GM19438 (cell line): ENCODE measurements around the gene ERCC4.

Experiments
- ATAC-seq: cut with Tn5 transposase; IDR thresholded peaks from one replicate; pipeline ENCODE4 v1.9.1; 2021; ENCODE audit warnings: low read depth; ENCODE audit not compliant: unreplicated experiment

Gene ERCC4

DNA sequence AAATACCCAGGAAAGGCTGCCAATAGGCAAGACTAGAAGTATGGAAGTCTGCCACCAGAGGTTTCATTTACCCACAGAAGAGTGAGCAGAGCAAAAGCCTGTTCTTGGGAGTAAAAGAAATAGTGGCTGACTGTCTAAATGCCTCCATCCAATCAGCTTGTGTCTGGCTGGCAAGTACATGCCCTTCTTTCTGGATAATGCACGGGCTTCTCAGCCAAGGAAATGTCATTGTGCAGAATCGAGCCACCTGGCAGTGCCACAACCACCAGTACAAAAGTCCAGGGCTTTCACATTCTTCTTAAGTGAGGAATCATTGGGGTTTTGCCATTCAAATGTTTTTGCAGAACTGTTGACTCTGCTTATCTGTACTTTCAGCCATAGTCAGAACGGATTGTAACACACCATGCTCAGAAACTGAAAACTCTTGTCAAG, 10.1 kb upstream of the ERCC4 start:
- ATAC-seq, result no peak

- ATAC-seq, result no peak
Observed at GRCh38 chr16:13911306-13911705, 8.6 kb upstream of the ERCC4 start.

- no peak for ATAC-seq
Observed at GRCh38 chr16:13911871-13912270, 8.1 kb upstream of the ERCC4 start.

DNA sequence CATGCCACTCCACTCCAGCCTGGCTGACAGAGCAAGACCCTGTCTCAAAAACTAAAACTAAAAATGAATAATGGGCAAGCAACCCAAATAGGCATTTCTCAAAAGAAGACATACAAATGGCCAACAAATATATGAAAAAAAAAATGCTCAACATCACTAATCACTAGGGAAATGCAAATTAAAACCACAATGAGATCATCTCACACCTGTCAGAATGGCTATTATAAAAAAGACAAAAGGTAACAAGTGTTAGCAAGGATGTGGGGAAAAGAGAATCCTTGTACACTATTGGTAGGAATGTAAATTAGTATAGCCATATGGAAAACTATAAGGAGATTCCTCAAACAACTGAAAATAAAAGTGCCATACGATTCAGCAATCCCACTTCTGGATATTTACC, 7.1 kb upstream of the ERCC4 start:
- no peak for ATAC-seq

DNA sequence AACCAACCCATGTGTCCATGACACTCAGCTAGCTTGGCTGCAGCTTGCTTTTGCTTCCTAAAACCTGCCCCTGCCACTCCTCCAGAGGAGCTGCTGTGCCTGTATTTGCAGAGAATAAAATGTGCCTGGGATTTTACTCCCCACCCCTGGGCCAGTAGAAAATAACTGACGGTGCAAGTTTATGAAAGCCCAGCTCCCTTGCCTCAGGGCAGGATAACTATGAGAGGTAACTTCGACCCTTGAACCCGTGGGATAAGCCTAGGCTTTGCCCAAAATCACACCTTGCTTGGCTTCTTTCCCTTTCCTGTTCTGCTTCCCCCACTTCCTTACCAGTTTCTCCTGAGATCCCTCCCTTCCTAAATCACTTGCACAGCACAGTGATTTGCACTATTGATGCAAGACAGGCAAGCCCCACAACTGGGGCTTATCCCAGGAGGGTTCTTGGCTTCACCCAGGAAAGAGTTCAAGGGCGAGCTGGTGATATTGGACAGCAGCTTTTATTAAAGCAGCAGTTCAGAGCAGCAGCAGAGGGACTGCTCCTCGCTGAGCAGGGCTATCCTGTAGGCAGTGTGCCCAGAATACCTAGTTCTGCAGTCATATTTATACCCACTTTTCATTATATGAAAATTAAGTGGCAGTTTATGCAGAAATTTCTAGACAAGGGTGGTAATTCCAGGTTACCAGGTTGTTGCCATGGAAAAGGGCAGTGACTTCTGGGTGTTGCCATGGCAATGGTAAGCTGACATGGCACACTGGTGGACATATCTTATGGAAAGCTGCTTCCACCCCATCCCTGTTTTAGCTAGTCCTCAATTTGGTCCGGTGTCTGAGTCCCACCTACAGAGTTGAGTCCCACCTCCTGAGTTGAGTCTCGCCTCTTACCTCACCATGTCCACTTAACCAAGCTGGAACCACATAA, 6.3 kb upstream of the ERCC4 start:
- ATAC-seq, result no peak

- no peak for ATAC-seq
Observed at GRCh38 chr16:13915033-13915635, 4.8 kb upstream of the ERCC4 start.

DNA sequence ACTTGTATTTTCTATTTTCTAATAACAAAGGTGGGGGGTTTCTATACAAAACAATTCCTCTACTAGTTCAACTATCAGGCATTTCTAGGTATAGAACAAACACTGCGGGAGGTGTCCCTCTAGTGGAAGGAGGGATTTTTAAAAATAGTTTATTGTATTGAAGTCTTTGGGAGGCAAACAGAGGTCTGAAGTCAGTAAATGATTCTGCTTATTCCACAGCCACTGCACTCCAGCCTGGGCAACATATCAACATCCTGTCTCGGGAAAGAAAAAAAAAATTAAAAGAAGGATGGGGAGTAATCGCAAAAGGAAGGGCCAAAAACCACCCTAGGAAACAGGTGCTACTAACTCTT, 648 bp upstream of the ERCC4 start:
- ATAC-seq, result no peak

DNA sequence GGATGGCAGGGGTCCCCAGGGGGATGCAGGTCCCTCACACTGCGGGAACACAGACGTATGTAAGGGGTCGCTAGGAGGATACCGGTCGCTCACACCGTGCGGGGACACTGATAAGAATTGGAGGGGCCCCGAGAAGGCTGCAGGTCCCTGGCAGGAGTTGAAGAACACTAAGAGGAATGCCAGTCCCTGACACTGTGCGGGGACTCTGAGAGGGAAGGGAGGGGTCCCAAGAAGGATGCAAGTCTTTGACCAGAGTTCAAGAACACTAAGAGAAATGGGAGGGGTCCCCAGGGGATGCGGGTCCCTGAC, 510 bp downstream of the ERCC4 start:
- no peak for ATAC-seq

GRCh38 chr16:13921328-13921727, 1.4 kb downstream of the ERCC4 start:
- no peak for ATAC-seq

GRCh38 chr16:13923703-13924298, 3.8 kb downstream of the ERCC4 start:
- ATAC-seq, result no peak

GRCh38 chr16:13926464-13926863, 6.5 kb downstream of the ERCC4 start:
- ATAC-seq, result no peak

DNA sequence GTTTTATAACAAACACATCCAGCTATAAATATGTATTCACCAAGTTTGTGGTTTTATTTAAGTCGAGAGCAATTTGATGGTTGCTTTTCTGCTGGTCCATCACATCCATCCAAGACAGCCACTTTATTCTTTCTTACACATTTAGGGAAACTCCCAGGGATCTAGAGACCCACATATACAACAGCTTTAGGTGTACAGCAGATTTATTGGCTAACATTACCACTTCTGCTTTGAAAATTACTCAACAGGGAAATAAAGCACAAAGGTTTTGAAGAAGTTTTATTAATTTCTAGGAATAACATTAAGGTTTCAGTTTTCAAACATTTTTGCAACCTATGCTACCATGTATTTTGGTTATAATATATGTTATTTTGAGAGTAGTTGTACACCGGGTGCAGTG, 6.9 kb downstream of the ERCC4 start:
- ATAC-seq, result no peak

- ATAC-seq, result no peak
Observed at GRCh38 chr16:13928646-13929045, 8.7 kb downstream of the ERCC4 start.

DNA sequence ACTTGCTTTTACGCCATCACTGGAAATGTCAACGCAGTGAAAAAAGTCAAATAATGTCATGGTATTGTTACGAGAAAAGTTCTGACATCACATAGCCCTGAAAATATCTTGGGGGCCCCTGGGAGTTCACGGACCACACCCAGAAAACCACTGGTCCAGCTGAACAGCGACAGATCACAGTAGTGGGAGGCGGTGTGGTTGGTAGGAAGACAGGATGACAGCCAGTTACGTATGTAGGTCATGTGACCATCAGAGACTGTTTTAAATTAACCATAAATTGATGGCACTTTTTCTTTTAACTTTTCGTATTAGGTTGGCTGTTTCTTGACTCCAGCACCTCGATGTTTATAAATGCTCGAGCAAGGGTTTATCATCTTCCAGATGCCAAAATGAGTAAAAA, 11.9 kb downstream of the ERCC4 start:
- ATAC-seq, result no peak

DNA sequence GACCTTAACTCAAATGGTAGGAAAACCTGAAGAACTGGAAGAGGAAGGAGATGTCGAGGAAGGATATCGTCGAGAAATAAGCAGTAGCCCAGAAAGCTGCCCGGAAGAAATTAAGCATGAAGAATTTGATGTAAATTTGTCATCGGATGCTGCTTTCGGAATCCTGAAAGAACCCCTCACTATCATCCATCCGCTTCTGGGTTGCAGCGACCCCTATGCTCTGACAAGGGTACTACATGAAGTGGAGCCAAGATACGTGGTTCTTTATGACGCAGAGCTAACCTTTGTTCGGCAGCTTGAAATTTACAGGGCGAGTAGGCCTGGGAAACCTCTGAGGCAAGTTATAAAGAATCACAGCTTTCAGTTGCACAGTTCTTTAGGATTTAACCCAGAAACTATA, 15.5 kb downstream of the ERCC4 start:
- no peak for ATAC-seq

DNA sequence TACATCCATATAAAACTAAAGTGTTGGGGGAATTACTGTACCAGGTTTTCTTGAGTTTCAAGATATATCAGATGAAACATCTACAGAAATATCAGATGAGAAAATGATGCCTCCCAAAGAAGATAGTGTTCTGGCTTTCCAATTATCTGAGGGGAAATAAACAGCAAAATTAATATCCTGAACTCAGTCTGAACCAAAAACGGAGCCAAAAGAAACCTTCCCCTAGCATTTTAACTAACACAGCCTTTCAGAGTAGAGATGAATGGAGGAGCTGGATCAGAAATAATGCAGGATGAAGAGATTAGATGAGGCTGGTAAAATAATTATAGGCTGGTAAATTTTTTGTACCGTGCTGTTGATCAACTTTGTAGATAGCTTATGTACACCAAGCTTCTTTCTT, 16.2 kb downstream of the ERCC4 start:
- ATAC-seq, result no peak

- ATAC-seq, result no peak
Observed at GRCh38 chr16:13936596-13937081, 16.7 kb downstream of the ERCC4 start.

DNA sequence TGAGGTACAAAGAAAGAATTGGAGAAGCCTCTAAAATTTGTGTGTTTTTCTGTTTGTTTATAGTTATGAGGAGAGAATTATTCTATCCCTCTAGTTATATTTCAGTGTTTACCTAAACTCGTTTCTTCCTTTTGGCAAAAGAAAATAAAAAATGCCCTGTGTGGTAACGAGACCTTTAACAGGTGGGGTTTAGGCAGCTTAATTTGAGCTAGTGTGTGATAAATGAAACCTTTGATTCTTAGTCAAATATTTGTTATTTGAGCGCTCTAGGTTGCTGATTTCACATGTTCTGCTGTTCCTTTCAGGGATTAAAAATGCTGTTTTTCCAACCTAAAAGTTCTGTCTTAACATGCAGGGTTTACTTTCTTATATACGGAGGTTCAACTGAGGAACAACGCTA, 17.5 kb downstream of the ERCC4 start:
- no peak for ATAC-seq

DNA sequence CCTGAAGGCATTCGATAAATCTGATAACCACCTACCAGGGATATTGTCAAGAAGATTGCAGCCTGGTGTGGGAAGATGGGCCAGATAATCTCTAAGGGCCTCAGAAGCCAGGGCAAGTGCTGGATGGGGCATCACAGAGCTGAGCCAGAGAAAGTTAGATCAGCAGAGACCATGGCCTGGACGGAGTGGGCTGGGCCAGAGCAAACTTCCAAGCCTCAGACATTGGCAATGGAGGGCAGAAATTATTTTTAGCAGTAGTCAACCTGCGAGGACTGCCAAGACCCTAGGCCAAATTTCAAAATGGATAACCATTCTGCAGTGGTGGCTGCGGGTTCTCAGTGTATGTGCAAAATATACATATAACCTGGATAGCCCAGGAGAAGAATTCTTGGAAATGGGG, 18.5 kb downstream of the ERCC4 start:
- ATAC-seq, result no peak

DNA sequence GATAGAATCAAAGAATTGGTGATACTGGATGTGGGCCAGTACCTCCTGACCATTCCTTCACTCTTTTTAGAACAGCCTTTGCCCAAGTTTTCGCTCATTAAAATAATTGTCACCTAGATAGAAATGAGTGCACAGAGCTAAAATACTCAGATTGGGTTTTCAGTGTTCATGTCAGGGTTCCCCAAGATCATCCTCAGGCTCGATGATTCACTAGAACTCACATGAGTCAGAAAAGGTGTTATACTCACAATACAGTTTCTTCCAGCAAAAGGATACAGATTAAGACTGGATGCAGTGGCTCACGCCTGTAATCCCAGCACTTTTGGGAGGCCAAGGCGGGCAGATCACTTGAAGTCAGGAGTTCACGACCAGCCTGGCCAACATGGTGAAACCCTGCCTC, 19.9 kb downstream of the ERCC4 start:
- ATAC-seq, result no peak

DNA sequence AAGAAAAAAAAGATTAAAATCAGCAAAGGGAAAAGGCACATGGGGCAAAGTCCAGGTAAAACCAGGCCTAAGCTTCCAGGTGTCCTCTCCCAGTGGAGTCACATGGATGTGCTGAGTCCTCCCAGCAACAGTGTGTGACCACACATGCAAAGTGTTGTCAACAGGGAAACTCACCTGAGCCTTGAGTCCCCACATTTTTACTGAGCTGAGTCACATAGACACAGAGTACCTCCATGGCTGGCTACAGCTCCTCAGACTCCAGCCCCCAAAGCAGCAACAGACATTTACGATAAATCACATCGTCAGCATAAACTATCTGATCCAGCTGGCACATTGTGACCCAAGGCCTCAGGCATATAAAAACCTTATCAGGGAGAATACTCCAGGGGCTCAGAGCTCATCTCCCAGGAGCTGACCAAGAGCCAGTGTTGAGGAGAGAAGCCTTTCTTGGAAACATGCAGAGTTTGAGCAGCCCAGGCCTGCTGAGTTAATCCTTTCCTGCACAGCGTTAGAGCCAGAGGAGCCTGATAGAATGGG, 20.5 kb downstream of the ERCC4 start:
- ATAC-seq, result no peak

DNA sequence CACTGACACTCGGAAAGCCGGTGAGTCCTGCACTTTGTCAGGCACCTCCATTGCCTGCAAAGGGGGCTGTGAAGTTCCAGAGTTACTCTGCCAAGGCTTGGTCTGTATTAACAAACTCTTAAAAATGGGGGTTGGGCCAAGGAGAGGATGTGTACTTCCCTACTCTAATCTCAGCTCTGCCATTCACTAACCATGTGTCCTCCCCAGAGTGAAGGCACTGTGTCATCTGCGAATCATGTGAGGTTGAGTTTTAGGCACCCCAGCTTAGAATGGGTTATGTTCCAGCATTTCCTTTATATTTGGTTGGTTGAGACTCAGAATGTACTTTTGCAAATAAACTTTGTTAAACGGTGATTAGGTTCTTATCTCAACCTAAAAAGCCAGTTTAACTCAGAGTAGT, 24.9 kb downstream of the ERCC4 start:
- ATAC-seq, result no peak
